HCT116 (cell line): ENCODE measurements around the gene GJB2.

Experiments used
- EZH2 ChIP-seq: fragments of 200-600 bp; sonication (generic); IDR thresholded peaks from 2 replicates; pipeline ENCODE4 v1.6.1; 2017; ENCODE audit warnings: antibody characterized with exemption, mixed run types
- ZFX ChIP-seq: fragments of 450-650 bp; IDR thresholded peaks from 2 replicates; pipeline ENCODE4 v1.6.1; 2017

DNA sequence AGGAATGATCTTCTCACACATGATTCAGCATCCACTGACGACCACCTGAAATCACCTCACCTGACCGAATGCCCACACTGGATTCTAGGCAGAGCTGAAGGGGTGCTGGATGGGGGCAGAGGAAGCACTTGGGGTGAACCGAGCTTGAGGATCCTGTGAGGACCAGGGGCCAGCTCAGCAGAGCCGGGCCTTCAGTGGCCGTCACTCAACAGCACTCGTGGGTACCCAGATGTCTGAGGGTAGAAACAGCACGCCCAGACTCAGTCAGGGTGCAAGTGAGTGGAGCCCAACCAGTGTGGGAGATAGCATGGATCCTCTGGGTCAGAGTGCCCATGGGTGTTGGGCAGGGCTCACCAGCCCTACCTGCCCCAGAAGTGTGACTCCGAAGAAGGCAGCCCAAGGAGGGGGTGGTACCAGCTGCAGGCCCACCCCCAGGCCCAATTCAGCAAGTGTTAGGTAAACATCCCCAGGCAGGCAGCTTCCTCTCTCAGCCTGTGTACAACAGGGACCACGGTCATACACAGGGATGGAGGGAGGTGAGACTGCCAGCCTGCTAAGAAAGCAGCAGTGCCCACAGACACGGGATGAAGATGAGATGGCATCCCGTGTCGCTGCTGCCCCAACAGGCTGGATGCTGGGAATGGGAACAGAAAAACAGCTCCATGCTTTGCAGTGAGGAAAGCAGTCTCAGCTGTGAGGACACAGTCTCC is 48.4 kb downstream of the GJB2 start:
- TF ChIP-seq EZH2: no peak
- TF ChIP-seq ZFX: no peak
